ENCODE data around the gene NFIX. TPM values are rescaled to one million over a fixed set of nuclear protein-coding genes. Genes with fewer than 3 reads are reported as not detected.

The NFIX gene
- total RNA-seq, 1 donor from 2014 or later, result 41.6 TPM

- no peak for FAIRE-seq
- no peak for DNase-seq (ENCODE audit: low spot score in 2 of 2)
These were observed 71.9 kb downstream of the NFIX start for GRCh38 chr19:13066933-13067807.

- DNase-seq (ENCODE audit: low spot score in 2 of 2) (no peak), FAIRE-seq (no peak)
These were observed 73.0 kb downstream of the NFIX start for GRCh38 chr19:13068085-13068846.

DNA sequence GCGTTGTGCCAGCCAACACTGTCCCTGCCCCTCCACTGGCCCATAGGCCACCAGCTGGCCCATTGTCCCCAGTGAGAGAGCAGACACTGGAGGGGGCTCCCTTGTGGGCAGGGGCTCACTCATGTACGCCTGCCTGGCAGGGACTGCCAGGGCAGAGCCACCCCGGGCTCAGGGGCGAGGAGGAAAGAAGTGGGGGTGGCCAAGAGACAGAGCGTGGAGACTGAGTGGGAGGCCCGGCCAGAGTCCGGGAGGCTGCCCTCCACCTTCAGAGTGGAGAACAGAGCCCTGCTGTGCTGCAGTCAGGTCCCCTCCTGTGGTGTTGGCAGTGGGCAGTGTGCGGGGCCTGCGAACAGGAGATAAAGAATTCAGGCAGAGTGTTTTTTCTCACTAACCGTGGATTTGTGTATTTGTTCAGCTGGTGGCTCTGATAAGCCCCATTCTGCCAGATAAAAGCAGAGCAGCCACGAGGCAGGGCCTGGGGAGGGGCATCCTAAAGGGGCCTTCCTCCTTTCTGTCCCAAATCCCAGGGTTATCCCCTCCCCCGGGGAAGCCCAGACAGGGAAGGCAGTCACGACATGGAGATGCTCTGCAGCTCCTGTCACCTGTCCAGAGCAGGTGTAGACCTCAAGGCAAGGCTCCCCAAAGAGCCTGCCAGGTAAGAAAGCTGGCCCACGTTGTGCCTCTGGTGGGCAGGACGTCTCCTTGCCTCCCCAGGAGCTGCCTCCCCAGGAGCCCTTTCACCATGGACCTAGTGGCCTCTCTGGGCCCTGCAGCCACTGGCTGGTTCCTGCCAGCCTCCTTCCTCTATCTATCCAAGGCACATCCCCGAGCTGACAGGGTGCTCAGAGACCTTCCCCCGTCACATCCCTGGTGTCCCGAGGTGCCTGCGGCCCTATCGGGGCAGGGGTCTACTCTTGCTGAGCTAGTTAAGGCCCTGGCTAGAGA lies 74.4 kb downstream of the NFIX start:
- no peak for DNase-seq (ENCODE audit: low spot score in 2 of 2)
- no peak for FAIRE-seq

DNA sequence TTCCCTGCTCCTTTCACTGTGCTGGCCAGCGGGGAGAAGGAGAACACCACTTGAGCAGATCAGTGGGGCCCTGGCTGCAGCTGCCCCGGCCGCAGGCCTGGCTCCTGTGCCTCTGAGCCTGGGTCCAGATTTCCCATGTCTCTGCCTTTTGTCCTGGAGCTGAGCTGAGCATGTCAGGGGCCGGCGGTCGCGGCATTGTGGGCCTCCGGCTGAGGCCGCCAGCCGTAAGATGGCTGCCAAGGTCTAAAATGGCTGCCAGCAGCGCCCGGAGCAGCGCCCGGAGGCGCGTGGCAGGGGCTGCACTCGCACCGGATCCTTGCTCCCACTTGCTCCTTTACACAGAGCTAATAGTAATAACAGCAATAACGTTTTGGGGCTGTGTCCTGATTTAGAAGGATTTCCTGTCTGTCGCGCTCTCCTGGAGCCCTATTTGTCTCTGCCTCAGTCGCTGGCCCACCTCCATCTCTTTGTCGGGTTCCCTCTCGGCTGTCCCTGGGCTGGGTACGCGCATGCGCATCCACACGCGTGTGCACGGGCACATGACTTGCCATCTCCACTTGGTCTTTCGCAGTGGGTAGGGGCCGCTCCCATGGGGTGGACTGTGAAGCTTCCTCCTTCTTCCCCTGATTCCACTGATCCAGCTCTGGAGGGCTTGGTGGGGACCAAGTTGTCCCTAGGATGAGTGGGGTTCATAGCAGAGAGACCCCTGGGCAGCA lies 75.3 kb downstream of the NFIX start:
- FAIRE-seq (no peak), DNase-seq (ENCODE audit: low spot score in 2 of 2) (no peak)

- DNase-seq (ENCODE audit: low spot score in 2 of 2) (no peak), FAIRE-seq (no peak)
These were observed 76.3 kb downstream of the NFIX start for GRCh38 chr19:13071444-13072187.

DNA sequence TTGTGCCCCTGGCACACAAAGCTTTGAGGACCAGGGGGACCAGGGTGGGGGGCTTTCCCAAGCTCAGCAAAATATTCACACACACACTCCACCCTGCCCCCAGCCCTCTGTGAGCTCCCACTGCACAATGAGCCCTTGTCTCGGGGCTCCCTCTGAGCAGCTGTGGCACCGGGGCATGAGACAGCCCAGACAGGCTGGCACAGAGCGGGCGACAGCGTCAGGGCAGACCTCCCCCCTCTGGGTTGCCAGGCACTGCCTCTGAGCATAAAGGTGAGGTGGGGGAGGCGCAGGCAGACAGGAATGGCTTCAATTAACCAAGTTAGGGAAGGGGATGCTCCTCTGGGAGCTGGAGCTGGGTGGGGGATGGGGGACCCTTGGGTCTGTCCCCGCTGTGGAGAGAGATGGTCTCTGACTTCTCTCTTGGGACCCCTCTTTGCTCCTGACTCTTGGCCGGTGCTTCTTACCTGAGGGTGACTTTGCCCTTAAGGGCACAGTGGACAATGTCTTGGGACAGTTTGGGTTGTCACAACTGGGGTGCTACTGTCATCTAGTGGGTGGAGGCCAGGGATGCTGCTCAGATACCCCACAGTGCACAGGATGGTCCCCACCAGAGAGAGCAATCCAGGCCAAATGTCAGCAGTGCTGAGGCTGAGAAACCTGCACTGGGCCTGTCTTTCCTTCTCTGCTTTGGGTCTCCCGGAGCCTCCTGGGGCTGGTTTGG lies 77.1 kb downstream of the NFIX start:
- DNase-seq (ENCODE audit: low spot score in 2 of 2), result peak in 1 of 2 donors; percentile 73
- FAIRE-seq, result no peak

DNA sequence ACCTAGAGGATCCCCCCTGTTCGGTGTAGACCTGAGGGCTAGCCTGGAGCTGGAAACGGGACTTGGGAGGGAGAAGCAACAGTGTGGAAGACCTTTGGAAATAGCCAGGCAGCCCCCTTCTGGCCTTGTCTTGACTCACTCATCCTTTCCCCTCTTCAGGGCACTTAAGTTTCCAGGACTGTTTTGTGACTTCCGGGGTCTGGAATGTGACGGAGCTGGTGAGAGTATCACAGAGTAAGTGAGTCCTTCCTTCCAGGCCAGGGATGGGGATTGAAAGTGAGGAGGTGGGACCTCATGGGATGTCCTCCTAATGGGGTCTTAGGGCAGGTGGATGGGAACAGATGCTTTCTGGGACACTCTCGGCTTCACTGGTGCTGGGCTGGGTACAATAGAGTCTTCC lies 78.0 kb downstream of the NFIX start:
- FAIRE-seq (no peak), DNase-seq (ENCODE audit: low spot score in 2 of 2) (no peak)

GRCh38 chr19:13074378-13074777 lies 79.1 kb downstream of the NFIX start:
- DNase-seq (ENCODE audit: low spot score in 2 of 2), result no peak
- FAIRE-seq, result no peak

DNA sequence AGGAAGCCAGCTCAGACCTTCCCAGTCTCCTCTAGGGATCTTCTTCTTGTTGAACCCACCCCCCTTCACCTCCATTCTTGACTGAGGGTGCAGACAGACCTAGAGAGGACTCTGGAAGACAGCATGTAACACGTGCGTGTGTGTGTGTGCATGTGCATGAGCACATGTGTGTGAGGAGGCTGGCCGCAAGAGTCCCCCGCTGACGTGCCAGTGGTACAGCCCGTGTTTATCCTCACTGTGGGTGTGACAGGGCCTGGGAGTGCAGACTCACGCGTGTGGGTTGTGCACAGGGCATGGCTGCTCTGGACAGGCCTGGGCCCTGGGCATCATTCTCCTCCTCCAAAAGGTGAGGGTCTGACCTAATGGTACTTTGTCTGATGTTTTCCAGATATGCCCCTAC lies 81.0 kb downstream of the NFIX start:
- no peak for DNase-seq (ENCODE audit: low spot score in 2 of 2)
- no peak for FAIRE-seq

- DNase-seq (ENCODE audit: low spot score in 2 of 2) (no peak), FAIRE-seq (no peak)
These were observed 81.5 kb downstream of the NFIX start for GRCh38 chr19:13076787-13077186.

DNA sequence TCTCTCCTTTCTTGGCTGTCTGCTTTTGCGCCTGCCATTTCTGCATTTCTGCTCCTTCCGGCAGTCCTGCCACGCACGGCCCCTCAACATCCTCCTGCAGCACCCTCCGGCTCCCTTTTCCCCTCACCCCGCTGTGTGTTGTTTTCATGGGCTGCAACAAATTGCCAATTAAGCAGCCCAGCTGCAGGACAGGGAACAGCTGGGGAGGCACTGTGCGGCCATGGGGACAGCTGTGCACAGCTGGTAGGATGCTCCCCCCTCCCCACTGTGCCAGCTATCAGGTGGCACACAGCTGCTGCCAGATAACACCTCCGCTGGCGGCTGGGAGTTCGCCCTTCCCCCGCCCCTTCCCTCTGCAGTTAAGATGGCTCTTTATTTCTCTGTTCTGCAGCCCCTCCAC lies 82.0 kb downstream of the NFIX start:
- DNase-seq (ENCODE audit: low spot score in 2 of 2) (peak in 1 of 2 donors; percentile 70), FAIRE-seq (no peak)

GRCh38 chr19:13078381-13078780 lies 83.1 kb downstream of the NFIX start:
- FAIRE-seq, result no peak
- no peak for DNase-seq (ENCODE audit: low spot score in 2 of 2)

DNA sequence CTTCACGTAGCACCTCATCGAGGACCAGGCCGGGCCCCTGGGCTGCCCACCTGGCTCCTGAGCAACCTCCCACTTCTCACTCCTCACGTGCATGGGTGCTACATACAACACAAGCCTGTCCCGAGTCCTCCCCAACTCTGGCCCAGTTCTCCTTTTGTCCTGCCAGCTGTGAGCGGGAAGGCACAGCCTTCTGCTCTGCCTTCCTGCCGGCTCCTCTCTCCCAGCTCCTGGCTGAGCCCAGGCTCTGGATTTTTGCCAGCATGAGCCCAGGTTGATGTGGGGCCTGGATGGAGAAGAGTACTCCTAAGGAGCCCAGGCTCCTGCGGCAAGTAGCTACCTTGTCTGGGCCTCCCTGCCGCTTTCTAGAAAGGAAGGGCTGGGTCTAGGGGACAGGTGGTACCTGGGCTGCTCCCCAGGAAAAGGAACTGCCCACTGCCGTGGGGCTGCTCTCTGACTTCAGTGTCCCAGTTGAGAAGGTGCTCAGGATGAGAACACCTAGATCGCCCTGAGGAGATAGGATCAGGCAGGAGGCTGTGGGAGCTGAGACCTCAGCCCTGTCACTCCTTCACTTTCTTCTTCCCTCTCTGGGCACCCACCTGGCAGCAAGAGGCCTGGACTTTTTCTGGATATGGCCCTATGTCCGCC lies 83.7 kb downstream of the NFIX start:
- FAIRE-seq, result no peak
- DNase-seq (ENCODE audit: low spot score in 2 of 2), result no peak

DNA sequence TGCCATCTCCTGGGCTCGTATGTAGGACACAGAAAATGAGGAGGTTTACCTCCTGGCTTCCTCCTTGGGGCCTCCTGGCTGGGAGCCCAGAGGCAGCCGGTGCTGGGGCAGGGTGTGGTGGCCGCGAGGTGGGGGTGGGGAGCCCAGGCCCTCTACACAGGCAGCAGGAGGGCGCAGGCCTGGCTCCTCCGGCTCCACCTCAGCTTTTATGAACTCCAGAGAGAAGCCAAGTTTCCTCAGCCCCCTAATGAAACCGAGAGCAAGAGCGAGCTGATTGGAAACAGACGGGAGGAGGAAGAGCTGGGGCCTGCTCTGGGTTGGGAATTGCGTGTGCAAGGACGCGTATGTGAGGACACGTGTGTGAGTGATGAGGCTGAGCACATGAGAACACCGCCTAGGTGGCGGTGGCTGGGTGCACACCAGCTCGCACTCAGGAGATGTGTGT lies 84.3 kb downstream of the NFIX start:
- FAIRE-seq (no peak), DNase-seq (ENCODE audit: low spot score in 2 of 2) (no peak)

GRCh38 chr19:13082192-13083007 lies 87.1 kb downstream of the NFIX start:
- FAIRE-seq (no peak), DNase-seq (ENCODE audit: low spot score in 2 of 2) (peak in 1 of 2 donors; percentile 60)

DNA sequence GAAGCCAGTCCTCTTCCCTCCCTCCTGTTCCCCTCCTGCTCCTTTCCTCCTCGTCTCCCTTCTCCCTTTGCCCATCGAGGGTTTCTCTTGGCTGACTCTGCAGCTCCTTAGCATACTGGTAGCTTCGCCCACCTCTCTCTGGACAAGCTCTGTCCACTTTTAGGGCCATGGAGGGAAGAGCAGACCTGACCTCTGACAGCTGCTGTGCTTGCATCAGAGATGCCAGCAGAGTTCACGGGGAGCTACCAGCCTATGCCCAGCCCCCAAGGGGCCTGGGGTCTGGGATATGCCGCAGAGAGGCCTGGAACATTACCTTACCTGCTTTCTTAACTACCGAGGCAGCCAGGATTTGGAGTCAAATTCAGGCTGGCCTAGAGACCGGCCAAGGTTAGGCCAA lies 87.7 kb downstream of the NFIX start:
- no peak for DNase-seq (ENCODE audit: low spot score in 2 of 2)
- no peak for FAIRE-seq

DNA sequence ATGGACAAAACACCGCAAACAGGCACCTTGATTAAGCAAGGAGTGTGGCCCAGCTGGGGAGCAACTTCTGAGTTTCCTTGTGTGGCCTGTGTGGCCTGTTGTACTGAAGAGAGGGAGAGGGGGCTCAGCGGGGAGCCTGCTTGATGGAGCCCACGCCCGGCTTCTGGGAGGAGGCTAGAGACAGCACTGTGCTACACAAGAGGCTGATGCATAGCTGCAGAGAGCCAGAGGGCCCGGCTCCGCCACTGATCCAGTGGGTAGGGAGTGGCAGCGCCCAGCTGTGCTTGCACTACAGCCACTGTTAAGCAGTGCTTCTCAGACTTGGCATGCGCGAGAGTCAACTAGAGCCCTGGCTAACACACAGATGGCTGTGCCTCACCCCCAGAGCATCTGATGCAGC lies 88.4 kb downstream of the NFIX start:
- FAIRE-seq (no peak), DNase-seq (ENCODE audit: low spot score in 2 of 2) (no peak)

Data from frontal cortex (tissue), 4 donors.